ENCODE results near the gene HOTAIR.

DNA sequence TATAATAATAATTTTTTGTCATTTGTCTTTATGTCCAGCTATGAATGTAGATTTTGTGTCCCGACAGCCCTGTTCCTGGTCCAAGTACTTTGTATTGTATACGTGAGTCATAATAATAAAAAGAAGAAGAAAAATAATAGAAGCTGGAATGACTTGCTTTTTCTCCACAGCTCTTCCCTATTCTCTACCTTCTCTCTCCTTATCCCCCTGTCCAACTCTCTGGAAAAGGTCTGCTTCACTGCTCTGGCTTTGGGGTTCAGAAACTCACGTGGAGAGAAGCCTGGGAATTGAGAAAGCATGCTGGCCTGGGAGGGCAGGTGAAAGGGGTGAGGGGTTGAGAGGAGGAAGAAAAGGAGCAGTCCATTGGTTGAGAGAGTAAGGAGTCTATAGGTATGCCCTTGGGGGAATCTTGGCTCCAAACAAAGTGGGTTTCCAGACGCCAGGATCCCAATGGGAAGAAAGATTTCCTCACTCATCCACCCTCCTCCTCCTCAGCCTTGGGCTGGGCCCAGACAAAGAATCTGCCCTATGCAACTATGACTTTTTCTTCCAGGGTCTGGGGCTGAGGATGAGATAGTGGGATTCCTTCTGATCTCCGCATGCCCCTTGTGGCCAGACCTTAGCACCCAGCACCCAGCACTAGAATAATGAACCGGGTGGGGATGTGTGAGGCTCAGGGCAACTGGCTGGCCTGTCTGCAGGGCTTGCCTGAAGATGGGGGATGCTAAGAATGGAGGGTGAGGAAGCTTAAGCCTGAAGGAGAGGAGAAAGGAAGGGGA is 38.1 kb upstream of the HOTAIR start:
- TF ChIP-seq, protein P1, sequence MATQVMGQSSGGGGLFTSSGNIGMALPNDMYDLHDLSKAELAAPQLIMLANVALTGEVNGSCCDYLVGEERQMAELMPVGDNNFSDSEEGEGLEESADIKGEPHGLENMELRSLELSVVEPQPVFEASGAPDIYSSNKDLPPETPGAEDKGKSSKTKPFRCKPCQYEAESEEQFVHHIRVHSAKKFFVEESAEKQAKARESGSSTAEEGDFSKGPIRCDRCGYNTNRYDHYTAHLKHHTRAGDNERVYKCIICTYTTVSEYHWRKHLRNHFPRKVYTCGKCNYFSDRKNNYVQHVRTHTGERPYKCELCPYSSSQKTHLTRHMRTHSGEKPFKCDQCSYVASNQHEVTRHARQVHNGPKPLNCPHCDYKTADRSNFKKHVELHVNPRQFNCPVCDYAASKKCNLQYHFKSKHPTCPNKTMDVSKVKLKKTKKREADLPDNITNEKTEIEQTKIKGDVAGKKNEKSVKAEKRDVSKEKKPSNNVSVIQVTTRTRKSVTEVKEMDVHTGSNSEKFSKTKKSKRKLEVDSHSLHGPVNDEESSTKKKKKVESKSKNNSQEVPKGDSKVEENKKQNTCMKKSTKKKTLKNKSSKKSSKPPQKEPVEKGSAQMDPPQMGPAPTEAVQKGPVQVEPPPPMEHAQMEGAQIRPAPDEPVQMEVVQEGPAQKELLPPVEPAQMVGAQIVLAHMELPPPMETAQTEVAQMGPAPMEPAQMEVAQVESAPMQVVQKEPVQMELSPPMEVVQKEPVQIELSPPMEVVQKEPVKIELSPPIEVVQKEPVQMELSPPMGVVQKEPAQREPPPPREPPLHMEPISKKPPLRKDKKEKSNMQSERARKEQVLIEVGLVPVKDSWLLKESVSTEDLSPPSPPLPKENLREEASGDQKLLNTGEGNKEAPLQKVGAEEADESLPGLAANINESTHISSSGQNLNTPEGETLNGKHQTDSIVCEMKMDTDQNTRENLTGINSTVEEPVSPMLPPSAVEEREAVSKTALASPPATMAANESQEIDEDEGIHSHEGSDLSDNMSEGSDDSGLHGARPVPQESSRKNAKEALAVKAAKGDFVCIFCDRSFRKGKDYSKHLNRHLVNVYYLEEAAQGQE (IDR thresholded peaks at IDR 0.05) = no peak
- no peak for TF ChIP-seq CTCF (IDR thresholded peaks at IDR 0.05; ENCODE audit: low read depth, low read length, missing input control)
- no peak for TF ChIP-seq TAF1 (conservative IDR thresholded peaks at IDR 0.05)
- TF ChIP-seq JUND (IDR thresholded peaks at IDR 0.05) = no peak
- TF ChIP-seq GABPA (IDR thresholded peaks at IDR 0.05 in 1 of 2, conservative IDR thresholded peaks at IDR 0.05 in 1 of 2) = no peak
